ENCODE measurements around the gene SH3GLB2. TPM values are rescaled to one million over a fixed set of nuclear protein-coding genes. Genes with fewer than 3 reads are reported as not detected.

Gene SH3GLB2
- total and polyA plus RNA-seq, 2 of the 8 experiments (the other 6 are each of a cell fraction or from before 2014, with no cell fraction given), result 52.7 to 79.9 TPM

DNA sequence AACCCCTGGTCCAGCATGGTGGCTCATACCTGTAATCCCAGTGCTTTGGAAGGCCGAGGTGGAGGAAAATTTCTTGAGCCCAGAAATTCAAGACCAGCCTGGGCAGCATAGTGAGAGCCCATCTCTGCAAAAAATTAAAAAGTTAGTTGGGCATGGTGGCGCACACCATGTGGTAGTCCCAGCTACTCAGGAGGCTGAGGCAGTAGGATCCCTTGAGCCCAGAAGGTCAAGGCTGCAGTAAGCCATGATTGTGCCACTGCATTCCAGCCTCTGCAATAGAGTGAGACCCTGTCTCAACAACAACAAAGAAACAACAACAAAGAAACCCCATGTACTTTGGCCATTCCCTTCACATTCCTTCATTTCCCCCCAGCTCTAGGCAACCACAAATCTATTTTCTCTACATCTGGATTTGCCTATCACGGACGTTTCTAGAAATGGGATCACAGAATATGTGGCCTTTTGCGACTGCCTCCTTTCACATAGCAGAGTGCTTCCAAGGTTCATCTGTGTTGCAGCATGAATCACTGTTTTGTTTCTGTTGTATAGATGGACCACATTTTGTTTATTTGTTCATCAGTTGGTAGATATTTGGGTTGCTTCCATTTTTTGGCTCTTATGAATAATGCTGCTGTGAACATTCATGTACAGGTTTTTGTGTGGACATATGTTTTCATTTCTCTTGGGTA is 26.2 kb upstream of the SH3GLB2 start:
- no peak overlapping the region for H3K4me3 ChIP-seq (ENCODE audit: extremely low read depth in 1 of 4, insufficient read depth in 2 of 4, low read depth in 3 of 4, low read length in 4 of 4)
- H3K79me1 ChIP-seq (ENCODE audit: low read depth, low read length), result no peaks in the 10 kb centered on the region
- WGBS, 2 experiments (ENCODE audit: extremely low coverage in 1 of 2, insufficient coverage in 1 of 2, insufficient read length in 1 of 2, insufficient replicate concordance in 2 of 2, low coverage in 1 of 2, low lambda C conversion rate in 2 of 2, missing lambda C conversion rate in 1 of 2), result 95% methylated on average over 5 of the region's 5 CpGs; no CpG with 5 or more reads in 1 of the 2 experiments
- H3K27ac ChIP-seq (ENCODE audit: low read depth, low read length), result no peak overlapping the region
- no peak overlapping the region for H4K91ac ChIP-seq (replicated peaks; ENCODE audit: insufficient read length, low read length)
- ChIA-PET CTCF (ENCODE audit: partially characterized antibody) (interaction anchor here (0.9 to 1.7 kb wide), 2 partner anchors 16 to 25 kb away, joined by 3 to 6 read pairs; no protein-coding TSS in a partner anchor), POLR2A (ENCODE audit: partially characterized antibody) (no interaction called here)
- H3K9ac ChIP-seq (replicated peaks in 1 of 4; ENCODE audit: extremely low read depth in 1 of 4, low read depth in 3 of 4, low read length in 3 of 4), result no peak overlapping the region
- no peak overlapping the region for H4K8ac ChIP-seq (ENCODE audit: extremely low read depth, insufficient read depth, low read length)
- no peaks in the 10 kb centered on the region for H3K27me3 ChIP-seq (replicated peaks in 1 of 4; ENCODE audit: control insufficient read depth in 3 of 4, extremely low read depth in 1 of 4, insufficient read depth in 3 of 4, low read length in 3 of 4)
- no peak for FAIRE-seq
- H3K4ac ChIP-seq (replicated peaks; ENCODE audit: insufficient read length, low read depth, low read length), result no peak overlapping the region
- H3K14ac ChIP-seq (ENCODE audit: insufficient read length), result no peak overlapping the region
- peaks cover 0 to 2% of the 10 kb centered on the region in 2 experiments for H4K20me1 ChIP-seq (replicated peaks in 1 of 2; ENCODE audit: control insufficient read depth in 1 of 2, insufficient read depth in 2 of 2, low read length in 2 of 2)
- H4K5ac ChIP-seq (ENCODE audit: insufficient read length, low read depth, low read length), result no peak overlapping the region
- no peak overlapping the region for H2BK15ac ChIP-seq (ENCODE audit: low read length)
- no peak overlapping the region for H3K23ac ChIP-seq (ENCODE audit: insufficient read length)
- no peak for DNase-seq (ENCODE audit: low read depth in 1 of 2, low spot score in 2 of 2)
- TF ChIP-seq BACH1 (IDR thresholded peaks at IDR 0.05; ENCODE audit: low read length), result no peak
- no peak for TF ChIP-seq ATF2 (IDR thresholded peaks at IDR 0.05; ENCODE audit: low read length)
- TF ChIP-seq NRF1 (IDR thresholded peaks at IDR 0.05; ENCODE audit: low read depth, low read length), result no peak
- no peak for TF ChIP-seq BCL11A (IDR thresholded peaks at IDR 0.05; ENCODE audit: low read depth in 2 of 2, low read length in 2 of 2)
- no peak for TF ChIP-seq SIRT6 (IDR thresholded peaks at IDR 0.05; ENCODE audit: low read length)
- TF ChIP-seq CTBP2 (IDR thresholded peaks at IDR 0.05; ENCODE audit: borderline replicate concordance, insufficient read depth, insufficient read length, low read length), result no peak
- no peak for TF ChIP-seq KDM1A (IDR thresholded peaks at IDR 0.05; ENCODE audit: borderline replicate concordance, low read length)
- no peak overlapping the region for H2BK12ac ChIP-seq (ENCODE audit: low read depth, low read length)
- no peak overlapping the region for H3K56ac ChIP-seq (replicated peaks; ENCODE audit: insufficient read length, low read depth, low read length)
- no peak overlapping the region for H2BK120ac ChIP-seq (replicated peaks; ENCODE audit: low read depth, low read length)
- no peak overlapping the region for H3K18ac ChIP-seq (ENCODE audit: extremely low read depth, low read length)
- H2BK5ac ChIP-seq (ENCODE audit: low read depth, low read length), result no peak overlapping the region
- no peak overlapping the region for H2AK5ac ChIP-seq (ENCODE audit: low read depth, low read length)
- H3K4me2 ChIP-seq (ENCODE audit: insufficient read depth in 1 of 2, low read depth in 2 of 2, low read length in 2 of 2), result no peak overlapping the region
- no peak overlapping the region for H2AFZ ChIP-seq (ENCODE audit: low read length)
- H2BK20ac ChIP-seq (ENCODE audit: low read length), result no peak overlapping the region
- no peaks in the 10 kb centered on the region for H3K23me2 ChIP-seq (ENCODE audit: low read depth, low read length)
- H3K36me3 ChIP-seq (ENCODE audit: control insufficient read depth in 2 of 4, insufficient read depth in 4 of 4, low read length in 3 of 4), result peaks cover 2 to 13% (median 7%) of the 10 kb centered on the region in 4 experiments; a peak in 7 of 8 replicates
- H3K9me3 ChIP-seq (ENCODE audit: insufficient read depth in 2 of 2, low read depth in 1 of 2, low read length in 1 of 2), result no peaks in the 10 kb centered on the region
- no peaks in the 10 kb centered on the region for H3K79me2 ChIP-seq (ENCODE audit: control insufficient read depth in 1 of 2, insufficient read depth in 2 of 2, low read length in 2 of 2)
- no peaks in the 10 kb centered on the region for H3K4me1 ChIP-seq (replicated peaks in 1 of 4; ENCODE audit: control insufficient read depth in 3 of 4, insufficient read depth in 4 of 4, low read length in 3 of 4)
